C4-2B (cell line): ENCODE results near the gene SAP30BP.

Experiments used
- H3K27ac ChIP-seq: fragments of 450-650 bp; 2 replicates; pipeline ENCODE4 v1.5.1; 2017
- ZFX ChIP-seq: fragments of 450-650 bp; IDR thresholded peaks from 2 replicates; pipeline ENCODE4 v1.6.1; 2017
- TF ChIP-seq, protein P1 (sequence below): fragments of 450-650 bp; conservative IDR thresholded peaks from 2 replicates; pipeline ENCODE4 v1.5.1; 2017; ENCODE audit warnings: mild to moderate bottlenecking

SAP30BP gene

DNA sequence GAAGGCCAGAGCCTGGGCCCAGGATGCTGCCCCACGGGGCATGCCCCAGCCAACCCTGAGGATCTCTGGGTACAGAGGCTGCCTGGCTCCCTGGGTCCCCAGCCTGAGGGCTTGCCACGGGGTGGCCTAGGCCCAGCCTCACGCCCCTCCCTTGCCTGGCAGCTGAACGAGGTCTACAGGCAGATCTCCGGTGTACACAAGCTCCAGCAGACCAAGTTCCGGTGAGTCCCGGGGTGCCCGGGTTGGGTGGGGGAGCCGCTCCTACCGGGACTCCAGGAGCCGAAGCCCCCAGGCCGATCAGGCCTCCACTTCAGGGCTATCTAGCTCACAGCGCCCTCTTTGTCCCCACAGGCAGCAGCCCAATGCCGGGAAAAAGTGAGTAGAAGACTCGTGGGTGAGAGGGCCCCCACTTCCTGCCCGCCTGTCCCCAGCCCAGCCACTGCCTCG is 73.5 kb downstream of the SAP30BP start:
- TF ChIP-seq, protein P1, sequence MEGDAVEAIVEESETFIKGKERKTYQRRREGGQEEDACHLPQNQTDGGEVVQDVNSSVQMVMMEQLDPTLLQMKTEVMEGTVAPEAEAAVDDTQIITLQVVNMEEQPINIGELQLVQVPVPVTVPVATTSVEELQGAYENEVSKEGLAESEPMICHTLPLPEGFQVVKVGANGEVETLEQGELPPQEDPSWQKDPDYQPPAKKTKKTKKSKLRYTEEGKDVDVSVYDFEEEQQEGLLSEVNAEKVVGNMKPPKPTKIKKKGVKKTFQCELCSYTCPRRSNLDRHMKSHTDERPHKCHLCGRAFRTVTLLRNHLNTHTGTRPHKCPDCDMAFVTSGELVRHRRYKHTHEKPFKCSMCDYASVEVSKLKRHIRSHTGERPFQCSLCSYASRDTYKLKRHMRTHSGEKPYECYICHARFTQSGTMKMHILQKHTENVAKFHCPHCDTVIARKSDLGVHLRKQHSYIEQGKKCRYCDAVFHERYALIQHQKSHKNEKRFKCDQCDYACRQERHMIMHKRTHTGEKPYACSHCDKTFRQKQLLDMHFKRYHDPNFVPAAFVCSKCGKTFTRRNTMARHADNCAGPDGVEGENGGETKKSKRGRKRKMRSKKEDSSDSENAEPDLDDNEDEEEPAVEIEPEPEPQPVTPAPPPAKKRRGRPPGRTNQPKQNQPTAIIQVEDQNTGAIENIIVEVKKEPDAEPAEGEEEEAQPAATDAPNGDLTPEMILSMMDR = no peak
- TF ChIP-seq ZFX = no peak
- no peak overlapping the region for H3K27ac ChIP-seq

GRCh38 chr17:75742337-75742736 is 75.2 kb downstream of the SAP30BP start:
- no peak overlapping the region for H3K27ac ChIP-seq
- no peak for TF ChIP-seq ZFX
- TF ChIP-seq, protein P1 = no peak

DNA sequence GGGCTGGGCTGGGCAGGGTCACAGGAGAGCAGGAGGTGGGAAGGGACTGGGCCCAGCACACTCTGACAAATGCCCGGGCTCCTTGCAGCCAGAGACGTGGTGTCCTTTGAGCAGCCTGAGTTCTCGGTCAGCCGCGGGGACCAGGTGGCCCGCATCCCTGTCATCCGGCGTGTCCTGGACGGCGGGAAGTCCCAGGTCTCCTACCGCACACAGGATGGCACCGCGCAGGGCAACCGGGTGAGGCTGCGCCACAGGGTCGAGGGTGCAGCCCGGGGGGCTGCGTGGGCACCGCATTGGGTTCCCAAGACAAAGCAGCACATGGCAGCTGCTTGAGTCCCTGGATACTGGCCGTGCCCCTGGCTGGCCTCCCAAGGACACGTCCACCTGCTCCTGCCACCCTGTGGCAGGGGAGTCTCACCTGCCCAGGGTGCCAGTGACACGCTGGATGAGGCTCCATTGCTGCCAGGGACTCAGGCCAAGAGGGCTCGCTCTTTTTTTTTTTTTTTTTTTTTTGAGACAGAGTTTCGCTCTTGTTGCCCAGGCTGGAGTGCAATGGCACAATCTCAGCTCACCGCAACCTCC is 76.6 kb downstream of the SAP30BP start:
- H3K27ac ChIP-seq = no peak overlapping the region
- TF ChIP-seq, protein P1 = no peak
- no peak for TF ChIP-seq ZFX

DNA sequence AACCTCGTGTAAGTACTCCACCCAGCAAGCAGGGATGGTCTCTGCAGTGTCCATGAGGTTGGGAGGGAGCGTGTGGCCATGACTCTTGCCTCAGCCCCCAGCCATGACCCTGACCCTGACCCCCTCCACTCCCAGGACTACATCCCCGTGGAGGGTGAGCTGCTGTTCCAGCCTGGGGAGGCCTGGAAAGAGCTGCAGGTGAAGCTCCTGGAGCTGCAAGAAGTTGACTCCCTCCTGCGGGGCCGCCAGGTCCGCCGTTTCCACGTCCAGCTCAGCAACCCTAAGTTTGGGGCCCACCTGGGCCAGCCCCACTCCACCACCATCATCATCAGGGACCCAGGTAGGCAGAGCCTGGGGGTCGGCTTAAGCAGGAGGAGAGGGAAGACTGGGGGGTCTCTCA is 81.6 kb downstream of the SAP30BP start:
- TF ChIP-seq, protein P1 = no peak
- TF ChIP-seq ZFX = no peak
- H3K27ac ChIP-seq = no peak overlapping the region

DNA sequence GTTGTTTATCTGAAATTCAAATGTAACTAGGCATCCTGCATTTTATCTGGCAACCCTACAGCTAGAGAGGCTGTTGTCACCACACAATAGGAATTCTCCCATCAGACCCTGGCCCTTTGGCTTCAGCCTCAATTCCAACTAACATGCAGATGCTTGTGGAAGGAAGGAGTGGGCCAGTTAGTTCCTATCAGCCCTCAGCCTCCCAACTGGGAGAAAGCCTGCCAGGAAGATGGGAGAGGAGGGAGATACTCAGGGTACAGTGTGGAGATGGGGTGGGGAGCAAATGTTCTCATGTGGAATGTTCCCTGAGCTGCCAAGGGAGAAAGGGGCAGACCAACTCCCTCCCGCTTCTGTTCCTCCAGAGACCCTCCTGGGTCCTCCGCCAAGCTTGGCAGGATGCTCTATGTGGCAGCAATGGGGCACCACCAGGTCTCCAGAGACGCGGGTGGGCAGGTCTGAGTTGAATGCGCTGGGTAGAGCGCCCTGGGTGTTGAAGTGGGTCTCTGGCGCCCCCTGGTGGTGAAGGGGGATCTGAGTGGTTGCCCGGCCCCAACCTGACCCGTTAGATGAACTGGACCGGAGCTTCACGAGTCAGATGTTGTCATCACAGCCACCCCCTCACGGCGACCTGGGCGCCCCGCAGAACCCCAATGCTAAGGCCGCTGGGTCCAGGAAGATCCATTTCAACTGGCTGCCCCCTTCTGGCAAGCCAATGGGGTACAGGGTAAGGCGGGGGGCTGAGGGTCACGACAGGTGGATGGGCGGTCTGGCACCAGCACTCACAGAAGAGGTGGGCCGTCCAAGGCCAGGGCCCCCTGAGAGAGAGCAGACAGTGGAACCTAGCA is 82.6 kb downstream of the SAP30BP start:
- no peak for TF ChIP-seq ZFX
- TF ChIP-seq, protein P1 = peak; percentile 97
- no peak overlapping the region for H3K27ac ChIP-seq

DNA sequence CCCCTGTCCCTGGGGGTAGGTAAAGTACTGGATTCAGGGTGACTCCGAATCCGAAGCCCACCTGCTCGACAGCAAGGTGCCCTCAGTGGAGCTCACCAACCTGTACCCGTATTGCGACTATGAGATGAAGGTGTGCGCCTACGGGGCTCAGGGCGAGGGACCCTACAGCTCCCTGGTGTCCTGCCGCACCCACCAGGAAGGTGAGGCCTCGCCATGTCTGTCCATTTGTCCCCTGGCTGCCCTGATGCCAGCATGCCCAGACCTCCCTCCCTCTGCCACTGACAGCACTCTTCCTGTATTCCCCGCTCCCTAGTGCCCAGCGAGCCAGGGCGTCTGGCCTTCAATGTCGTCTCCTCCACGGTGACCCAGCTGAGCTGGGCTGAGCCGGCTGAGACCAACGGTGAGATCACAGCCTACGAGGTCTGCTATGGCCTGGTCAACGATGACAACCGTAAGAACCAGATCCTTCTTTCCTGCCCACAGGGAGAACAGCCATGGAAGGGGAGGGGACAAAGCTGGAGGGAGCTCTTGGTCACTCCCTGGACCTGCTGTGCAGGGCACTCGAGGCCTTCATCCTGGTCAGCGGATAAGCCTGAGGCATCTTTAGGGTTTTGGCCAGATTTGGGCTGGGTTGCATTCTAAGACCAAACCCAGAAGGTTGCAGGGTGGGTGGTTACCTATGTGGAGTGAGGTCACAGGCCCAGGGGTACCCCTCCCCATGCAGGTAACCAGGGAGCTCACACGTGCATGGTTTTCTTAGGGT is 83.7 kb downstream of the SAP30BP start:
- TF ChIP-seq, protein P1 = no peak
- no peak for TF ChIP-seq ZFX
- H3K27ac ChIP-seq = no peak overlapping the region
